Measurements from ENCODE around the gene RAD21L1.

DNA sequence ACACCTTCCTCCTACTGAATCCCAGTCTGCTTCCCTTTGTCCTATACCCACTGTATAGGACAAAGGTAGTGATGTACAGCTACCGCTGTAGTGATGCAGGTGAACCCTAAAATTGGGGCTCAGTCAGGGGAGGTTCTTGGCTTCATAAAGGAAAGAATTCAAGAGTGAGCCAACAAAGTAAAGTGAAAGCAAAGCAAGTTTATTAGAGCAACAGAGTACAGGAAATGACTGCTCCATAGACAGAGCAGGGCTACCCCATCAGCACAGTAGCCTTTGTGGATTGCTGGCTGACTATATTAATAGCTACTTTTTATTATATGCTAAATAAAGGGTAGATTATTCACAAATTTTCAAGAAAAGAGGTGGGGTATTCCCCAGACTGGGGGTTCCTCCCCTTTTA is 25.9 kb upstream of the RAD21L1 start:
- TF ChIP-seq, protein P1, sequence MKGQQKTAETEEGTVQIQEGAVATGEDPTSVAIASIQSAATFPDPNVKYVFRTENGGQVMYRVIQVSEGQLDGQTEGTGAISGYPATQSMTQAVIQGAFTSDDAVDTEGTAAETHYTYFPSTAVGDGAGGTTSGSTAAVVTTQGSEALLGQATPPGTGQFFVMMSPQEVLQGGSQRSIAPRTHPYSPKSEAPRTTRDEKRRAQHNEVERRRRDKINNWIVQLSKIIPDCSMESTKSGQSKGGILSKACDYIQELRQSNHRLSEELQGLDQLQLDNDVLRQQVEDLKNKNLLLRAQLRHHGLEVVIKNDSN (IDR thresholded peaks at IDR 0.05) = no peak
- TF ChIP-seq EP300 (IDR thresholded peaks at IDR 0.05; ENCODE audit: borderline replicate concordance) (no peak), EGR1 (IDR thresholded peaks at IDR 0.05) (no peak), RAD21 (IDR thresholded peaks at IDR 0.05; ENCODE audit: low read depth) (no peak), NFIC (IDR thresholded peaks at IDR 0.05) (no peak), ZBTB7A (IDR thresholded peaks at IDR 0.05; ENCODE audit: low read depth) (no peak), TAF1 (IDR thresholded peaks at IDR 0.05; ENCODE audit: low read depth) (no peak)
- TF ChIP-seq, protein P2, sequence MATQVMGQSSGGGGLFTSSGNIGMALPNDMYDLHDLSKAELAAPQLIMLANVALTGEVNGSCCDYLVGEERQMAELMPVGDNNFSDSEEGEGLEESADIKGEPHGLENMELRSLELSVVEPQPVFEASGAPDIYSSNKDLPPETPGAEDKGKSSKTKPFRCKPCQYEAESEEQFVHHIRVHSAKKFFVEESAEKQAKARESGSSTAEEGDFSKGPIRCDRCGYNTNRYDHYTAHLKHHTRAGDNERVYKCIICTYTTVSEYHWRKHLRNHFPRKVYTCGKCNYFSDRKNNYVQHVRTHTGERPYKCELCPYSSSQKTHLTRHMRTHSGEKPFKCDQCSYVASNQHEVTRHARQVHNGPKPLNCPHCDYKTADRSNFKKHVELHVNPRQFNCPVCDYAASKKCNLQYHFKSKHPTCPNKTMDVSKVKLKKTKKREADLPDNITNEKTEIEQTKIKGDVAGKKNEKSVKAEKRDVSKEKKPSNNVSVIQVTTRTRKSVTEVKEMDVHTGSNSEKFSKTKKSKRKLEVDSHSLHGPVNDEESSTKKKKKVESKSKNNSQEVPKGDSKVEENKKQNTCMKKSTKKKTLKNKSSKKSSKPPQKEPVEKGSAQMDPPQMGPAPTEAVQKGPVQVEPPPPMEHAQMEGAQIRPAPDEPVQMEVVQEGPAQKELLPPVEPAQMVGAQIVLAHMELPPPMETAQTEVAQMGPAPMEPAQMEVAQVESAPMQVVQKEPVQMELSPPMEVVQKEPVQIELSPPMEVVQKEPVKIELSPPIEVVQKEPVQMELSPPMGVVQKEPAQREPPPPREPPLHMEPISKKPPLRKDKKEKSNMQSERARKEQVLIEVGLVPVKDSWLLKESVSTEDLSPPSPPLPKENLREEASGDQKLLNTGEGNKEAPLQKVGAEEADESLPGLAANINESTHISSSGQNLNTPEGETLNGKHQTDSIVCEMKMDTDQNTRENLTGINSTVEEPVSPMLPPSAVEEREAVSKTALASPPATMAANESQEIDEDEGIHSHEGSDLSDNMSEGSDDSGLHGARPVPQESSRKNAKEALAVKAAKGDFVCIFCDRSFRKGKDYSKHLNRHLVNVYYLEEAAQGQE (IDR thresholded peaks at IDR 0.05; ENCODE audit: low read depth) = no peak
- TF ChIP-seq, protein P3, sequence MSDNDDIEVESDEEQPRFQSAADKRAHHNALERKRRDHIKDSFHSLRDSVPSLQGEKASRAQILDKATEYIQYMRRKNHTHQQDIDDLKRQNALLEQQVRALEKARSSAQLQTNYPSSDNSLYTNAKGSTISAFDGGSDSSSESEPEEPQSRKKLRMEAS (IDR thresholded peaks at IDR 0.05) = no peak

Measured in Ishikawa (cell line).